GM10847 (cell line): ENCODE results near the gene BANF2.

Source experiments
- POLR2A ChIP-seq: IDR thresholded peaks from 2 replicates; pipeline ENCODE4 v1.6.1; 2011; ENCODE audit not compliant: insufficient read length; ENCODE audit errors: extremely low read depth

The BANF2 gene

GRCh38 chr20:17710379-17711266 lies 10.9 kb downstream of the BANF2 start:
- TF ChIP-seq POLR2A, result no peak

DNA sequence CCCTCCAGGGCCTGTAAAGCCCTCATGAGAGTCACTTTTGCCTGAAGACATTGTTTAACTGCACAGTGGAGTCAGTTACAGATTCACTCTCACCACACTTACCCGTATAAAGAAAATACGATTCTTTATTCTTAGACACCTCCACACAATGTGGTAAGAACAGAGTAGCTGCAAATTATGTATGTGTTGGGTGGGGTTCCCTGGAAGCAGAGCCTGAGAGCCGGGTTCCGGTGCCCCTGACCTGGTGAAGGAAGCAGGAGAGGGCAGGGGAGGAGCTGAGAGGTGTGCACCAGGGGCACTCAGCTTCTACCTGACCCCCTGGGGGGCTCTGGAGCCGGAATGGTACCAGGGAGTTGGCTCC lies 11.5 kb downstream of the BANF2 start:
- TF ChIP-seq POLR2A, result no peak

DNA sequence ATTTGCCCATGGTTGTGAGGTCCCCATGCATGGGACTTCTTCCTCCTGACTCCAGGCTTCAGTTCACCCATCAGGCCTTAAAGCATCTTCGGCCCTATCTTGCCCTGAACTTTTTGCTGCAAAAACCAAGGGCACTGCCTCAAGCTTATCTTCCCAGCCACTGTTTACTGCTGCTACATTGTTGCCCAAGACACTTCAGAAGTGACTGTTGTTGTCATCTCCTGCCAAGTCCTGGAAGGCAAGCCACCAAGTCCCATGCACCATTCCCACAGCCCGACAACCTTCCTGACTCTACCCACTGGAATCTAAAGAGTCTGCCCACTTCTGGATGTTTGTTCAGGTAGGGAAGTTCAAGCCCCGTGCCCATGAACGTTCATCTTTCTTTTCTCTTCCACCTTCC lies 12.4 kb downstream of the BANF2 start:
- no peak for TF ChIP-seq POLR2A

DNA sequence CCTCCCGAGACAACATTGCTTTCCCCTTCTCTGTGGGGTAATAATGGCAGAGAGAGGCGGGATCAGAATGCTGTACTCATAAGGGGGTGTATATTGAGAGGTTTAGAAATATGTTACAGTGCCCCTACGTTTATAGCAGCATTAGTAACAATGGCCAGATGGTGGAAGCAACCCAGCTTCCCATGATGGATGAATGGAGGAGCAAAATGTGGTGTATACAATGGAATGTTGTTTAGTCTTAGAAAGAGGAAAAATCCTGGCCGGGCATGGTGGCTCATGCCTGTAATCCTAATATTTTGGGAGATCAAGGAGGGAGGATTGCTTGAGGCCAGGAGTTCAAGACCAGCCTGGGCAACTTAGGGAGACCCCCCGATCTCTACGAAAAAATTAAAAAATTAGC lies 12.9 kb downstream of the BANF2 start:
- no peak for TF ChIP-seq POLR2A

- no peak for TF ChIP-seq POLR2A
Measured at GRCh38 chr20:17714597-17714996, 14.8 kb downstream of the BANF2 start.

DNA sequence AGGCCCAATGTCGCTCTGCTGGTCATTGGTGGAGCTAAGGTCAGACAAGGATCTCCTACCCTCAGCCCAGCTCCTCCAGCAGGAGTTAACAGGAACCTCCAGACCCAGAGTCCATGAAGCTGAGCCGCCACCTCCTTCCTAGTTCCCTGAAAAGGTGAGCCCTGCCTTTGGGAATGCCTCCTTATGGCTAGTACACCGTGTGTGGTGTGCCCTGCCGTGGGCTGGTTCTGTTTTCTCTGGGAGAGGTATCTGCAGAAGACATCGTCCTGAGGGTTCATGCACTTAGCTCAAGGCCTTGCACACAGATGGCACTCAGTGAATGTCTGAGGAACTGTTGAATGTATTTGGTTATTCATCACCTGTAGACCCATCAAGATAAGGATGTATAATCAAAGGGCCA lies 15.3 kb downstream of the BANF2 start:
- no peak for TF ChIP-seq POLR2A

DNA sequence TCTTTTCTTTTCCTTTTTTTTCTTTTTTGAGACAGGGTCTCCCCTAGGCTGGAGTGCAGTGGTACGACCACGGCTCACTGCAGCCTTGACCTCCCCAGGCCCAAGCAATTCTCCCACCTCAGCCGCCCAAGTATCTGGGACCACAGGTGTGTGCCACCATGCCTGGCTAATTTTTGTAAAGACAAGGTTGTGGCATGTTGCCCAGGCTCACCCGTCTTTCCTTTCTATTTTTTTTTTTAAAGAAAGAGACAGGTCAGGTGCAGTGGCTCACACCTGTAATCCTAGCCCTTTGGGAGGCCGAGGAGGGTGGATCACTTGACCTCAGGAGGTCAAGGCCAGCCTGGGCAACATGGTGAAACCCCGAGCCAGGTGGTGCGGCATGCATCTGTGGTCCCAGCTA lies 16.6 kb downstream of the BANF2 start:
- TF ChIP-seq POLR2A, result no peak

DNA sequence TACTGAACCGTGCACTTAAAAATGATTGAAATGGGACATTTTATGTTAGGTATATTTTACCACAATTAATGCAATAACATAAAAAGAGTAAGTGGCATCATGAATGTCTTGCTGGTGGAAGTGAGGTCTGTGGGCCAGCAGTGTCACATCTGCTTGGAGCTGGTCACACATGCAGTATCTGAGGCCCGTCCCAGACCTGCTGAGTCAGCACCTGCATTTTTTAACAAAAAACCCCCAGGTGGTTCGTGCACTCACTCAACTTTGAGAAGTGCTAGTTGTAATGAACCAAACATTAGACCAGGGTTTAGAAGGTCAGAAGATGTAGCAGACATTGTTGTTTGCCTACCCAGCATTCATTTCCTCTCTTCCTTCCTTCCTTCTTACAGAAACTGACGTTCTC lies 21.0 kb downstream of the BANF2 start:
- no peak for TF ChIP-seq POLR2A

- no peak for TF ChIP-seq POLR2A
Measured at GRCh38 chr20:17721802-17722486, 22.2 kb downstream of the BANF2 start.

- TF ChIP-seq POLR2A, result no peak
Measured at GRCh38 chr20:17722493-17723300, 22.9 kb downstream of the BANF2 start.

DNA sequence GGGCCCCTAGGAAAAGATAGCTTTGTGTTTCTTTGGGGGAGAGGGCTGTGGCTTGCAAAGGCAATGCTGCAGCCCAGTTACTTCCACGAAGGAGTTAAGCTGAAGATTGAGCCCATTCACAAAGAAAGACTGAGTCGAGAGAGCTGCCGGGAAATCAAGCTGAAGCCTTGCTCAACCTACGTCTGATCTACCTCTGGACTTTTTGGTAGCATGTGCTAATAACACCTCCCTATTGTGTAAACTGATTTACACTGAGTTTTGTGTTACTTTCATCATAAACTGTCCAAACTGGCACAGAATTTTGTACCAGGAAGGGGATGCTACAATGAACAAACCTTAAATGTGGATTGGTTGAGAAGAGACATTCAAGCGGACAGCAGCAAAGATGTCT lies 23.5 kb downstream of the BANF2 start:
- no peak for TF ChIP-seq POLR2A

GRCh38 chr20:17725094-17725835 lies 25.5 kb downstream of the BANF2 start:
- no peak for TF ChIP-seq POLR2A

DNA sequence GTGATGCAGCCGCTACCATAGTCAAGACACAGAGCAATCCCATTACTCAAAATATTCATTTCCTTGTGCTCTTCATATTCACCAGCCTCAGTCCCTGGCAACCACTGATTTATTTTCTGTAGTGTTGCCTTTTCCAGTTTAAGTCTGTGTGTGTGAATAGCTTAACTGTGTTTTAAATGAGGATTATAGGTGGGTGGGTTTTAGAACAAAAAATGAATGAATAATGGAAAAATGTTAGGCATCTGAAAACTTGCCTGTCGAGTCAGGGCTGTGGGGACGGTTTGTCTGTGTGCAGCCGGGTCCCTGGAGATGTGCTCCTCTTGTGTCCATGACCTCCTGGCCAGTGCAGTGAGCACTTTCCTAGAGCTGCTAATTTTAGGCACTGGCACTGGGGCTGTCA lies 27.1 kb downstream of the BANF2 start:
- TF ChIP-seq POLR2A, result no peak

- no peak for TF ChIP-seq POLR2A
Measured at GRCh38 chr20:17727351-17727750, 27.6 kb downstream of the BANF2 start.

GRCh38 chr20:17728074-17728473 lies 28.3 kb downstream of the BANF2 start:
- TF ChIP-seq POLR2A, result no peak
